H7 (cell line): Measurements from ENCODE around the gene NUP50. TPM values are rescaled to one million over a fixed set of nuclear protein-coding genes. Genes with fewer than 3 reads are reported as not detected.

Source experiments
- DNase-seq: peaks from one replicate; pipeline ENCODE4 v3.0.0; 2012
- H3K27me3 ChIP-seq: 2 replicates; pipeline ENCODE4 v1.6.0; 2011; ENCODE audit warnings: mild to moderate bottlenecking, low read length; ENCODE audit not compliant: control insufficient read depth, insufficient read depth
- H3K36me3 ChIP-seq: replicated peaks from 2 replicates; pipeline ENCODE4 v1.5.1; 2011; ENCODE audit warnings: low read length; ENCODE audit not compliant: control insufficient read depth, insufficient read depth
- H3K4me3 ChIP-seq: 2 replicates; pipeline ENCODE4 v1.5.1; 2011; ENCODE audit warnings: low read depth, mild to moderate bottlenecking, control low read depth, low read length, moderate library complexity; ENCODE audit not compliant: insufficient read depth
- total RNA-seq: library from RNA; depleted of rRNA; stranded (reverse); fragments of >200 nt; shearing (Covaris generic); gene quantifications from 2 replicates; pipeline ENCODE4 v1.2.3, GENCODE V29; 2014

The NUP50 gene
- total RNA-seq, 1 experiment from 2014 or later, result 89.0 TPM

- no peak for DNase-seq
- Histone ChIP-seq H3K27me3 (no peaks in the 10 kb centered on the region), H3K4me3 (no peak overlapping the region), H3K36me3 (no peaks in the 10 kb centered on the region)
These were observed 53.6 kb downstream of the NUP50 start for GRCh38 chr22:45217345-45217744.

DNA sequence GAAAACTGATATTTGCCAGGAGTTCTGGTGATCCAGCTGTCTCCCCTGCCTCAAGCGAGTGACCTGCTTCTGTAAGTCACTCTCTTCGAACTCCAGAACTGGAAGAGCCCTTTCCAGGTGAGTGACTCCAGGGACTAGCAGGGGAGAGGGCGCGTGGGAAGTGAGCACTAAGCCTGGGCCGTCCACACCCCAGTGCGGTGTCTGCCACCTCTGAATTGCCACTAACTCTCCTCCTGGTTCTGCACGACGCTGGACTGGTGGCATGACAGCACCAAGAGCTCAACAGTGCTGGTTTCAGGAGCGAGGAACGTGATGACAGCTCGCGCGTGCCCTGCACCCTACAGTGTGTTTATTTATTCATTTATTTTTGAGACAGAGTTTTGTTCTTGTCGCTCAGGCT, 54.1 kb downstream of the NUP50 start:
- no peak overlapping the region for H3K4me3 ChIP-seq
- no peaks in the 10 kb centered on the region for H3K27me3 ChIP-seq
- DNase-seq, result no peak
- no peaks in the 10 kb centered on the region for H3K36me3 ChIP-seq

GRCh38 chr22:45218976-45219375, 55.3 kb downstream of the NUP50 start:
- Histone ChIP-seq H3K36me3 (no peaks in the 10 kb centered on the region), H3K27me3 (no peaks in the 10 kb centered on the region), H3K4me3 (no peak overlapping the region)
- no peak for DNase-seq

DNA sequence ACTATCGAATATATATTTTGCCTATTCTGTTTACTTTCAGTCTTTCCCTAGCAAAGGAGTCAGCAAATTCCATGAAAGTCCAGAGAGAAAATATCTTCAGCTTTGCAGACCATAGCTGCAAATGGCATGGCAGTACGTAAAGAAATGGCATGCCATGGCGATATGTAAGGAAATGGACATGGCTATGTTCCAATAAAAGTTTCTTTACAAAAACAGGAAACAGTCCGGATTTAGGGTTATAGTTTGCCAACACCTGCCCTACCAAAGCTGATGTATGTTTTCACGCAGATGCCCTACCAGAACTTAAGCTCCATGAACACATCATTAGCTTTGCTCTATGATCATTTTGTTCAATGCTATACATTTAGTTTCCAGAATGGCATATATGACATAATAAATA, 57.5 kb downstream of the NUP50 start:
- no peak overlapping the region for H3K4me3 ChIP-seq
- H3K27me3 ChIP-seq, result no peaks in the 10 kb centered on the region
- no peaks in the 10 kb centered on the region for H3K36me3 ChIP-seq
- no peak for DNase-seq

- Histone ChIP-seq H3K4me3 (no peak overlapping the region), H3K36me3 (no peaks in the 10 kb centered on the region), H3K27me3 (no peaks in the 10 kb centered on the region)
- no peak for DNase-seq
These were observed 59.8 kb downstream of the NUP50 start for GRCh38 chr22:45223304-45224117.

- Histone ChIP-seq H3K4me3 (no peak overlapping the region), H3K27me3 (no peaks in the 10 kb centered on the region), H3K36me3 (no peaks in the 10 kb centered on the region)
- no peak for DNase-seq
These were observed 60.6 kb downstream of the NUP50 start for GRCh38 chr22:45224331-45224730.

GRCh38 chr22:45224988-45225731, 61.4 kb downstream of the NUP50 start:
- DNase-seq, result peak; percentile 63
- Histone ChIP-seq H3K4me3 (no peak overlapping the region), H3K27me3 (no peaks in the 10 kb centered on the region), H3K36me3 (no peaks in the 10 kb centered on the region)

GRCh38 chr22:45225732-45226502, 62.2 kb downstream of the NUP50 start:
- Histone ChIP-seq H3K36me3 (no peaks in the 10 kb centered on the region), H3K4me3 (no peak overlapping the region), H3K27me3 (no peaks in the 10 kb centered on the region)
- DNase-seq, result peak; percentile 54

DNA sequence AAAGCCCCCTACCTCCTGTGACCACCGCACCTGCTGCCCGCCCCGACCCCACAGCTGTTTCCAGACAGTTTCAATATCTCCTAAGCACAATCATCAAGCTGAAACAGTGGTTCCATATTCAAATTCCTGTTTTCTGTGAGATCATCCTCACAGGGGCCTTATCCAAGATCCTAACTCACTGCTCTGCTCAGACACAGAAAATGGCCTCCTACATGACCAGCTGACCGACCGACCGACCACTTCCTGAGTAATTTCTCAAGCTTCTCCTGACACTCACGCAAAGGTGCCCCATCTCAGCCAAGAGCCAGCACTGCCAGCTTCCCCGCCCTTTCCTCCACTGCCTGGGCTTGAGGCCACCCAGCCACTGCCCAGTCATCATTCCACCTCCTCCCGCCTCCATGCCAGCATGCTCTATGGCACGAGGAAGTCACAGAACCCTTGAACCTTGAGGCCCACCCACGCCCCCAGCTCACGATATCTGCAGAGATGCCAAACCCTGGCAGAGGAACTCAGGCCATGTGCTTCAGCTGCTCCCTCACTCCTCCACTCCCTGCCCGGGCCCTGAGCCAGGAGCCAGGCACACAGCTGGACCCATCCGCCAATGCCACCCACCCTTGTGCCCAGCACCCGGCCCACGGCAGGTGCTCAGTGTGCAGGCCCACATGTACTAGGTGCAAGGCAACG, 62.9 kb downstream of the NUP50 start:
- H3K4me3 ChIP-seq, result no peak overlapping the region
- H3K36me3 ChIP-seq, result no peaks in the 10 kb centered on the region
- DNase-seq, result peak; percentile 42
- H3K27me3 ChIP-seq, result no peaks in the 10 kb centered on the region

DNA sequence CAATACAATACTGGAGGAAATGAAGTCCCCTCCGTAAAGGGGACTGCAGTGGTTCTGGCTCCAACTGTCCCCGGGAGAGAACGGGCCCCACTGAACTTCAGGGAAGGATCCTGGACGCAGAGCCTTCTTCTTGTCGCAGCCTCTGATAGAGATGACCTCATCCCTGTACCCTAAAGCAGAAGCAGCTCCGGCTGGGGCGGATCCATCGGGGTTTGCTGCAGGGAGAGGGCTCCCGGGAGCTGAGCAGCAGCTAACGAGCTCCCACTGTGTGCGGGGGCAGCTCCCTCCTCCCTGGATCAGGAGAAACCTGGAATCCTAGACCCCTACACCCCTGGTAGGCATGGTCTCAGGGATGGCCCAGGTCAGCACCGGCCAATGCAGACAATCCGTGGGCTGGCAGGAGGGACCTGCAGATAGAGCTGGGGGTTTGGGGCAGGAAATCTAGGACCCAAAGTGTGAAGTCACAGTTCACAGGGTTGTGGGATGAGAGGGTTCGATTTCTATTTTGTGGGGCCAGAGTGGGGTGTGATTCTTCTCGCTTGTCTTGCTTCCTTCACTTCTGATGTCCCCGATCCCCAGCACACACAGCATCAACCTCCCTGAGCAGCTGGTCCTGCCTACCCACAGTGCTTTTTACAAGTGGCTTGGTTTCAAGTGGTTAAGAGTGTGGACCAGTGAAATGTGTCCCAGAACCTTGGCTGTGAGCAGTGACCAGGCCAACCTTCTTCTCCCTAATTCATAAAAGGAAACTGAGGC, 64.1 kb downstream of the NUP50 start:
- DNase-seq, result peak; percentile 66
- Histone ChIP-seq H3K36me3 (no peaks in the 10 kb centered on the region), H3K27me3 (no peaks in the 10 kb centered on the region), H3K4me3 (no peak overlapping the region)

DNA sequence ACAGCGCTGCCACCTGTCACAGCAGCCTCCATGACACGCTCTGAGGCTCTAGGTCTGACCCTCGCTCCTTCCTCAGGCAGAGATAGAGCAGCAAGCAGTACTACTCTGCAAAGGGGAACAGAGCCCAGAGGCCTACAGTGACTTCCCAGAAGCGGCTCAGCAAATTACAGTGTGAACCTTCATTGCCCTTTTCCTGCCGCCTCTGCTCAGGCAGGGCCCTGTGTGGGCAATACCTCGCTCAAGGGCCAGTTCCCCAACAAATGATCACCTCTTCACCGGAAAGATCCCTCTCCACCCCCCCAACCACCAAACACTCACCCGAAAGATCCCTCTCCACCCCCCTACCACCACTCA, 64.7 kb downstream of the NUP50 start:
- Histone ChIP-seq H3K27me3 (no peaks in the 10 kb centered on the region), H3K4me3 (no peak overlapping the region)
- no peak for DNase-seq

DNA sequence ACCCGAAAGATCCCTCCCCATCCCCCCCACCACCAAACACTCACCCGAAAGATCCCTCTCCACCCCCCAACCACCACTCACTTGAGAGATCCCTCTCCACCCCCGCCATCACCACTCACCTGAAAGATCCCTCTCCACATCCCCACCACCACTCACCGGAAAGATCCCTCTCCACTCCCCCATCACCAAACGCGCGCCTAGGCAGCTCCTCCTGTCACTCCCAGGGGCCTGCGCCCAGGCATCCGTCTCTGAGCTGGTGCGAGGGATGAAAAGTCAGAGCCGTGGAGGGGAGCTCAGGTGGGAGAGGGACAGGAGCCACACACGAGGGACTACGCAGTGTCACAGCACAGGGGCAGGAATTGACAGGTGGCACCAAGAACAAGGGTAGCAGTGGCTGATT, 65.5 kb downstream of the NUP50 start:
- H3K36me3 ChIP-seq, result no peaks in the 10 kb centered on the region
- peak; percentile 54 for DNase-seq
- no peaks in the 10 kb centered on the region for H3K27me3 ChIP-seq
- H3K4me3 ChIP-seq, result no peak overlapping the region

More for the DNA sequence above, 64.7 kb downstream of the NUP50 start:
- no peaks in the 10 kb centered on the region for H3K36me3 ChIP-seq

DNA sequence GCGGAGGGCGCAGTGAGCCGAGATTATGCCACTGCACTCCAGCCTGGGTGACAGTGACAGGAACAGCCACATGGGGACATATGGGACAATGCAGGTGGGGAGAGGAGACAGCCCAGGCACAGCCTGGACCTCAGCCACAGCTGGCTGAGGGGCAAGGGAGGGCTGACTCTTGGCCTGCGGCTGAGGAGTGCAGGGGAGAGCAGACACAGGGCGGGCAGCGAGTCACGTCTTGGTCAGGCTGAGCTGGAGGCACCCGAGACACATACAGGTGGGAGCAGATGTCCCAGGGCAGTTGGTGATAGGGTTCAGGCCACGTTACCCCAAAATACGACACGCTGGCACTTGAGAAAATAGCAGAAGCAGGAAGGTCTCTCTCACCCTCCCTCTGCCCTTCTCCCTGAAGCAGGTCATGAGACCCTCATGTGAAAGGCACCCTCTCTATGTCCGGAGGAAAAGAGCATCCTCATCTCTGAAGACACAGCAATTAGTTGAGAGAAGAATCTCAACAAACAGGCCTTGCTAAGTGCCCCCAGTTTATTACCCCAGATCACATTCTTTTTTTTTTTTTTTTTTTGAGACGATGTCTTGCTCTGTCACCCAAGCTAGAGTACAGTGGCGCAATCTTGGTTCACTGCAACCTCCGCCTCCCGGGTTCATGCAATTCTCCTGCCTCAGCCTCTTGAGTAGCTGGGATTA, 66.4 kb downstream of the NUP50 start:
- Histone ChIP-seq H3K36me3 (no peaks in the 10 kb centered on the region; the same call in 1 of the 2 replicates), H3K27me3 (no peaks in the 10 kb centered on the region), H3K4me3 (no peak overlapping the region)
- peak; percentile 31 for DNase-seq
